Erythroblast (primary cell): ENCODE measurements around the gene ARID3B.

ENCODE experiments used
- GATA1 ChIP-seq: IDR thresholded peaks from 2 replicates; pipeline ENCODE4 v1.6.1; 2011; ENCODE audit warnings: low read depth, mild to moderate bottlenecking, control low read depth, low read length, moderate library complexity
- POLR2A ChIP-seq: IDR thresholded peaks from 2 replicates; pipeline ENCODE4 v1.6.1; 2011; ENCODE audit warnings: mild to moderate bottlenecking, low read length

DNA sequence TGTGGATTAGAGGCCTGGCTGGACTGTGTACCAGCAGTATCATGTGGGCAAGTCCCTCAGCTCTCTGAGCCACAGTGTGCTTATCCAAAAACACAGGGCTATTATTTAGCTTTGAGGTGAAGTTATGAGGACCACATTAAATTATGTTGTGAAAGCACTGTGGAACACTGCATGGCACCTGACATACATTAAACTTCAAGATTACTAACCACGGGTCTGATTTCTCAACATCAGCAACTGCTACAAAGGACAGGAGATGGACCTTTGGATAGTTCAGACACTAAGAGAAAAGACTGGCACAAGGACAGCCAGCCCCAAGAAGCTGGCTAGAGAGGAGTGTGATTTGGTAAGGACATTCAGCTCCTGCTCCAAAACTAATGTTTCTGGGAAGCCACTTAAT, 96.0 kb downstream of the ARID3B start:
- TF ChIP-seq POLR2A (no peak), GATA1 (no peak)
